Measurements from ENCODE around the gene FGD4. TPM values are rescaled to one million over a fixed set of nuclear protein-coding genes. Genes with fewer than 3 reads are reported as not detected.

FGD4 gene
- total RNA-seq, 1 experiment from 2014 or later = 54.3 TPM

GRCh38 chr12:32419520-32419960 is 20.2 kb downstream of the FGD4 start:
- Histone ChIP-seq H4K5ac (ENCODE audit: insufficient read length, low read depth, low read length) (no peak overlapping the region), H3K79me1 (ENCODE audit: insufficient read depth, low read depth, low read length, poor library complexity, severe bottlenecking) (no peaks in the 10 kb centered on the region), H2BK15ac (ENCODE audit: low read depth, low read length) (no peak overlapping the region), H3K4ac (ENCODE audit: low read depth, low read length) (no peak overlapping the region), H3K9me3 (ENCODE audit: control insufficient read depth, low read depth, low read length) (no peaks in the 10 kb centered on the region), H3K4me2 (ENCODE audit: insufficient read depth, insufficient read length, low read length) (no peak overlapping the region), H2BK12ac (ENCODE audit: insufficient read length, low read depth, low read length) (no peak overlapping the region), H3K18ac (ENCODE audit: insufficient read length, low read depth, low read length) (no peak overlapping the region), H3K23me2 (ENCODE audit: insufficient read length, low read depth, low read length, poor library complexity, severe bottlenecking) (no peaks in the 10 kb centered on the region), H4K20me1 (ENCODE audit: control insufficient read depth, insufficient read depth, insufficient read length) (no peaks in the 10 kb centered on the region), H3K9ac (ENCODE audit: extremely low read depth, insufficient read length, low read length) (no peak overlapping the region), H4K91ac (ENCODE audit: insufficient read length, low read depth, low read length) (no peak overlapping the region), H2BK5ac (ENCODE audit: insufficient read length, low read length) (no peak overlapping the region), H3K4me1 (ENCODE audit: insufficient read depth, low read length) (peaks cover 7% of the 10 kb centered on the region; the same call in 1 of the 2 replicates), H3K27me3 (ENCODE audit: insufficient read depth, low read length) (no peaks in the 10 kb centered on the region), H2BK120ac (ENCODE audit: low read depth, low read length, poor library complexity, severe bottlenecking) (no peak overlapping the region), H3K23ac (ENCODE audit: insufficient read length, low read depth, low read length) (no peak overlapping the region), H4K8ac (replicated peaks; ENCODE audit: insufficient read length, low read depth, low read length) (no peak overlapping the region), H2AK5ac (ENCODE audit: insufficient read length, low read length) (no peak overlapping the region), H2BK20ac (ENCODE audit: low read depth, low read length, poor library complexity, severe bottlenecking) (no peak overlapping the region), H3K27ac (ENCODE audit: insufficient read length, low read depth, low read length) (no peak overlapping the region), H3K79me2 (ENCODE audit: insufficient read depth, low read length) (peaks cover 52% of the 10 kb centered on the region; the same call in 1 of the 2 replicates), H3K56ac (ENCODE audit: insufficient read length, low read depth, low read length) (no peak overlapping the region), H3T11ph (ENCODE audit: low read length) (no peak overlapping the region), H3K14ac (ENCODE audit: insufficient read depth, low read length) (no peak overlapping the region), H2AFZ (ENCODE audit: low read length) (no peak overlapping the region)
- H3K9me3 Mint-ChIP-seq = peaks cover 10 to 14% of the 10 kb centered on the region in 2 experiments
- H3K27me3 Mint-ChIP-seq (ENCODE audit: low read depth) = no peaks in the 10 kb centered on the region; the same call in none of the 2 replicates
- no peak for DNase-seq
- no CpG with 5 or more reads among the region's 2 CpGs for WGBS (ENCODE audit: extremely low coverage, insufficient read length, low lambda C conversion rate)
- H3K4me3 Mint-ChIP-seq = no peak overlapping the region; a peak in 1 of 5 replicates
- H3K27ac Mint-ChIP-seq = peak overlapping the region; percentile 60 to 89 (median 87); a peak in 3 of 7 replicates
- peaks cover 31 to 51% (median 41%) of the 10 kb centered on the region in 3 experiments for H3K36me3 Mint-ChIP-seq (ENCODE audit: insufficient read depth in 1 of 3, low read depth in 3 of 3)
- TF ChIP-seq, protein P1, sequence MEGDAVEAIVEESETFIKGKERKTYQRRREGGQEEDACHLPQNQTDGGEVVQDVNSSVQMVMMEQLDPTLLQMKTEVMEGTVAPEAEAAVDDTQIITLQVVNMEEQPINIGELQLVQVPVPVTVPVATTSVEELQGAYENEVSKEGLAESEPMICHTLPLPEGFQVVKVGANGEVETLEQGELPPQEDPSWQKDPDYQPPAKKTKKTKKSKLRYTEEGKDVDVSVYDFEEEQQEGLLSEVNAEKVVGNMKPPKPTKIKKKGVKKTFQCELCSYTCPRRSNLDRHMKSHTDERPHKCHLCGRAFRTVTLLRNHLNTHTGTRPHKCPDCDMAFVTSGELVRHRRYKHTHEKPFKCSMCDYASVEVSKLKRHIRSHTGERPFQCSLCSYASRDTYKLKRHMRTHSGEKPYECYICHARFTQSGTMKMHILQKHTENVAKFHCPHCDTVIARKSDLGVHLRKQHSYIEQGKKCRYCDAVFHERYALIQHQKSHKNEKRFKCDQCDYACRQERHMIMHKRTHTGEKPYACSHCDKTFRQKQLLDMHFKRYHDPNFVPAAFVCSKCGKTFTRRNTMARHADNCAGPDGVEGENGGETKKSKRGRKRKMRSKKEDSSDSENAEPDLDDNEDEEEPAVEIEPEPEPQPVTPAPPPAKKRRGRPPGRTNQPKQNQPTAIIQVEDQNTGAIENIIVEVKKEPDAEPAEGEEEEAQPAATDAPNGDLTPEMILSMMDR (conservative IDR thresholded peaks at IDR 0.05) = no peak
- H3K4me1 Mint-ChIP-seq = peaks cover 52 to 59% of the 10 kb centered on the region in 2 experiments
